OCI-LY3 (cell line): ENCODE results near the gene INSYN1.

Source experiments
- H2AFZ ChIP-seq: fragments of 200-600, 300-600 bp; shearing (Covaris generic); 2 replicates; pipeline ENCODE4 v1.6.0; 2014; ENCODE audit warnings: antibody characterized with exemption, low read depth, low read length
- H3K27ac ChIP-seq: fragments of 200-600, 300-600 bp; sonication (generic); 2 replicates; pipeline ENCODE4 v1.5.1; 2014; ENCODE audit warnings: mild to moderate bottlenecking, low read length, moderate library complexity, mixed read lengths
- H3K27me3 ChIP-seq: fragments of 200-600, 300-600 bp; sonication (generic); 2 replicates; pipeline ENCODE4 v1.6.1; 2014; ENCODE audit warnings: low read depth, low read length, mixed read lengths
- H3K36me3 ChIP-seq: fragments of 200-600, 300-600 bp; sonication (generic); replicated peaks from 2 replicates; pipeline ENCODE3; 2014; ENCODE audit warnings: low read depth, low read length, mixed read lengths
- H3K4me1 ChIP-seq: fragments of 300-600, 200-600 bp; sonication (generic); 2 replicates; pipeline ENCODE4 v1.6.1; 2014; ENCODE audit warnings: low read length, mixed read lengths
- H3K4me2 ChIP-seq: fragments of 200-600, 300-600 bp; sonication (generic); 2 replicates; pipeline ENCODE4 v1.6.1; 2014; ENCODE audit warnings: low read length, mixed read lengths
- H3K4me3 ChIP-seq: fragments of 300-600, 200-600 bp; sonication (generic); 2 replicates; pipeline ENCODE4 v1.5.1; 2014; ENCODE audit warnings: antibody characterized with exemption, mild to moderate bottlenecking, low read length, moderate library complexity
- H3K79me2 ChIP-seq: fragments of 300-600, 200-600 bp; shearing (Covaris generic); 2 replicates; pipeline ENCODE4 v1.6.1; 2014; ENCODE audit warnings: mild to moderate bottlenecking, low read length, mixed read lengths
- H3K9ac ChIP-seq: fragments of 300-600, 200-600 bp; shearing (Covaris generic); 2 replicates; pipeline ENCODE4 v1.6.0; 2014; ENCODE audit warnings: mild to moderate bottlenecking, low read length, moderate library complexity
- H3K9me3 ChIP-seq: fragments of 200-600, 300-600 bp; shearing (Covaris generic); 2 replicates; pipeline ENCODE4 v1.6.1; 2014; ENCODE audit warnings: low read length, mixed read lengths; ENCODE audit not compliant: insufficient read depth
- H4K20me1 ChIP-seq: fragments of 200-600, 300-600 bp; sonication (generic); 2 replicates; pipeline ENCODE4 v1.6.1; 2016; ENCODE audit warnings: low read length, mixed read lengths; ENCODE audit not compliant: insufficient read depth
- EZH2phosphoT487 ChIP-seq: fragments of 200-600 bp; shearing (Covaris generic); IDR thresholded peaks from 2 replicates; pipeline ENCODE4 v1.6.1; 2018; ENCODE audit warnings: antibody characterized with exemption, mixed run types, low read depth
- TF ChIP-seq, protein P1 (sequence below): fragments of 200-600, 300-600 bp; sonication (generic); IDR thresholded peaks from 2 replicates; pipeline ENCODE4 v1.5.1; 2014; ENCODE audit warnings: antibody characterized with exemption, low read length, low read depth

INSYN1 gene

DNA sequence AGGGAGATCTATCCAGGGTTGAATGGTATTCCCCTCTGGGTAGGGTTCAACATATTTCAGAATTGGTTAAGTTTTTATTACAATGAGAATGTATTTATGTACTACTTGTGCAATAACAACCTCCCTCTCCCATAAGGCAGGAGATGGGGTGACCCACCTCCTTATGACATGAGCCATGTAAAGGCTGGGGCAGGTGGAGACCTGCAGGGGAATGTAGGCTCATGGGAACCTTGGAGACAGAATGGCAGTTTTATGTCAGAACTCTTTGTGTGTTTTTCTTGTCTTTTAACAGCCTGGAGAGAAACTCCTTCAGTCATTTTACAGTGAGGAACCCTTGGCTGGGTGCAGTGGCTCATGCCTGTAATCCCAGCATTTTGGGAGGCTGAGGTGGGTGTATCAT is 24.6 kb upstream of the INSYN1 start:
- Histone ChIP-seq H3K79me2 (no peaks in the 10 kb centered on the region), H3K9ac (no peak overlapping the region), H3K27ac (no peak overlapping the region), H3K36me3 (no peaks in the 10 kb centered on the region), H3K9me3 (no peaks in the 10 kb centered on the region), H3K4me1 (no peaks in the 10 kb centered on the region), H2AFZ (no peak overlapping the region), H3K27me3 (peaks cover 21% of the 10 kb centered on the region), H4K20me1 (no peaks in the 10 kb centered on the region), H3K4me3 (no peak overlapping the region), H3K4me2 (no peak overlapping the region)
- TF ChIP-seq, protein P1, sequence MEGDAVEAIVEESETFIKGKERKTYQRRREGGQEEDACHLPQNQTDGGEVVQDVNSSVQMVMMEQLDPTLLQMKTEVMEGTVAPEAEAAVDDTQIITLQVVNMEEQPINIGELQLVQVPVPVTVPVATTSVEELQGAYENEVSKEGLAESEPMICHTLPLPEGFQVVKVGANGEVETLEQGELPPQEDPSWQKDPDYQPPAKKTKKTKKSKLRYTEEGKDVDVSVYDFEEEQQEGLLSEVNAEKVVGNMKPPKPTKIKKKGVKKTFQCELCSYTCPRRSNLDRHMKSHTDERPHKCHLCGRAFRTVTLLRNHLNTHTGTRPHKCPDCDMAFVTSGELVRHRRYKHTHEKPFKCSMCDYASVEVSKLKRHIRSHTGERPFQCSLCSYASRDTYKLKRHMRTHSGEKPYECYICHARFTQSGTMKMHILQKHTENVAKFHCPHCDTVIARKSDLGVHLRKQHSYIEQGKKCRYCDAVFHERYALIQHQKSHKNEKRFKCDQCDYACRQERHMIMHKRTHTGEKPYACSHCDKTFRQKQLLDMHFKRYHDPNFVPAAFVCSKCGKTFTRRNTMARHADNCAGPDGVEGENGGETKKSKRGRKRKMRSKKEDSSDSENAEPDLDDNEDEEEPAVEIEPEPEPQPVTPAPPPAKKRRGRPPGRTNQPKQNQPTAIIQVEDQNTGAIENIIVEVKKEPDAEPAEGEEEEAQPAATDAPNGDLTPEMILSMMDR, result no peak
- no peak for TF ChIP-seq EZH2phosphoT487

DNA sequence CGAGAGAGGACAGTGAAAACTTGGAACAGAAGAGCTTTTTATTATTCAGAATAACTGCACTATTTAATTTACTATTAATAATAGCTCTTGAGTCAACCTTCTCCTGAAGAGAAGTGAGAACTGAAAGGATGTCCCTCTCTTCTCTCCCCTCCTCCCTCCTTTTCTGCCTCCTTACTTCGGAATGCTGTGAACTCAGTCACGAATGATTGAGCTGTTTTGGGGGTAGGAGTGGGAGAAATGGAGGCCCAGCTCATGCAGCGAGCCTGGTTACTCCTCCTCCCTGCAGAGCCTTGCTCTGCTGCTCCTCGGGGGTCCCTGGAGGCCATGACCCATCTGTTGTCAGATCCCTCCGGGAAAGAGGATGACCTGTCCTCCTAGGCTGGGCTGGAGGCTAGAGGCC is 20.3 kb upstream of the INSYN1 start:
- TF ChIP-seq, protein P1, result no peak
- TF ChIP-seq EZH2phosphoT487, result no peak
- Histone ChIP-seq H3K4me3 (no peak overlapping the region), H3K27ac (no peak overlapping the region), H3K9me3 (no peaks in the 10 kb centered on the region), H3K4me1 (no peaks in the 10 kb centered on the region), H3K4me2 (no peak overlapping the region), H3K79me2 (no peaks in the 10 kb centered on the region), H4K20me1 (no peaks in the 10 kb centered on the region), H3K9ac (no peak overlapping the region), H3K36me3 (no peaks in the 10 kb centered on the region), H3K27me3 (peaks cover 37% of the 10 kb centered on the region), H2AFZ (no peak overlapping the region)

DNA sequence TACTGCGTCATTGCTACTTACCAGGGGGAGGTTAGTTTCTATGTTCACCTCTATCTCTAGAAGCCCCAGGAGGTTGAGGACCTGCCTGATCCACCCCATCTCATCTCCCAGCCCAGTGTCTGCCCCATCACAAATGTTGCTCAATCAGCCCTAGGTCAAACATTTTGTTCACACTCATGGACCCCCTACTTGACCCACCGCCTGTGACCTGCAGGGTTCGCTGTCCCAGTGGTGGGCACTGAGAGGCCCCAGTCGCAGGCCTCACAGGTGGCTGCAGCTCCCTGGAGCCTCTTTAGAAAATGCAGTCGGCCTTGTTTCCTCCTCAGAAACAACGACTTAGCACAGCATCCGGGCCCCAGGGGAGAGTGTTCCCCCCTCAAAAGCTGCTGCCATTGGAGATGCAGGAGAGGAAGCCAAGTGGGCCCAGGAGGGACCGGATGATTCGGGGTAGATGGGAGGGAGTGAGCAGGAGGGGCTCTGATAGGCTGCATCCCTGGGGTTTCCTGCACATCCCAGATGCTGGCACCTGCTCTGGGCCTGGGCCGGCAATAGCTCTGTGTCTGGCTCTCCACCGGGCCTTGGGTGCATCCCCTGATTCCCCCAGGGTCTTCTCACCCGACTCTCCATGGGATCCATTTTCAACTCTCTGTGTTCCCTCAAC is 18.4 kb upstream of the INSYN1 start:
- H3K4me3 ChIP-seq, result no peak overlapping the region
- TF ChIP-seq, protein P1, result no peak
- TF ChIP-seq EZH2phosphoT487, result no peak
- no peaks in the 10 kb centered on the region for H3K4me1 ChIP-seq
- H3K27me3 ChIP-seq, result peaks cover 46% of the 10 kb centered on the region
- H3K79me2 ChIP-seq, result no peaks in the 10 kb centered on the region
- no peak overlapping the region for H3K27ac ChIP-seq
- no peak overlapping the region for H2AFZ ChIP-seq
- no peaks in the 10 kb centered on the region for H4K20me1 ChIP-seq
- H3K4me2 ChIP-seq, result no peak overlapping the region
- no peaks in the 10 kb centered on the region for H3K36me3 ChIP-seq
- no peaks in the 10 kb centered on the region for H3K9me3 ChIP-seq
- H3K9ac ChIP-seq, result no peak overlapping the region

DNA sequence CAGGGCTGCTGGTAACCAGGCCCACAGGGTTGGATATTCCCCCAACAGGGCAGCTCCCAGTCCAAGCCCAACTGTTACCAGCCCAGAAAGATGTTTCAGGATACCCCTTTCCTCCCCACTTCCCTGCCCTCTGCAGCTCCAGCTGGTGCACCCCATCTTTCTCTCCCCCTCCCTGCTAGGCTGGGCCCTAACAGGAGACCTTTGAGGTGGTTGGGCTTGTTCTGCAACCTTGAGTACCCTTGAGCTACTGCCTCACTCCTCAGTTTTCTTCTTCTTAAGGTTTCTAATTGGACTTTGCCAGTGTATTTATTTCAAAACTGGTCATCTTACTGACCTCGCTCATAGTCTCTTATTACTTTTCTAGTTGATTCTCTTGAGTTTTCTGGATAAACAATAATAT is 16.9 kb upstream of the INSYN1 start:
- TF ChIP-seq EZH2phosphoT487, result no peak
- TF ChIP-seq, protein P1, result no peak
- Histone ChIP-seq H3K9me3 (no peaks in the 10 kb centered on the region), H3K4me3 (no peak overlapping the region), H3K27ac (no peak overlapping the region), H3K79me2 (no peaks in the 10 kb centered on the region), H3K36me3 (no peaks in the 10 kb centered on the region), H3K4me2 (no peak overlapping the region), H3K27me3 (peaks cover 58% of the 10 kb centered on the region), H3K4me1 (no peaks in the 10 kb centered on the region), H2AFZ (no peak overlapping the region), H3K9ac (no peak overlapping the region), H4K20me1 (no peaks in the 10 kb centered on the region)
